ENCODE data around the gene CRYL1.

DNA sequence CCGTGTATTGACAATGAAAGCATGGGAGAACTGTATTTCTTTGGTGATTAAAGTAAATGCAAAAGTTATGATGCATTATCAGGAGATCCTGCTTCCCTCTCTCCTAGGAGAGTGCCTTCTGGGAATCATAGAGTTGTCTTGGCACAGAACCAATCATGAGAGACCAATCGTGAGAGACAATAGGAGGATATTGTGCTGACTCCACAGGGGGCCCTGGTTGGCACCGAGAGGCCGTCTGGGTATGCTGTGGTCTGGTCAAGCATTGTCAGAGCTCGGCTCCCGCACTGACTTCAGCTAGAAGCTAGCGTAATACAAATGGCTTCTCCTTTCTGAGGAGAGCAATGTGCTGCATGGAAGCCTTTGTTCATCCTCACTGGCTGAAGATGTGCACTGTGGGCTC is 162.1 kb downstream of the CRYL1 start:
- no peak for TF ChIP-seq EGR1 (IDR thresholded peaks at IDR 0.05)
- TF ChIP-seq CEBPB (IDR thresholded peaks at IDR 0.05): no peak
- 0 out of 2 replicates have a peak, but pooled peaks have one; percentile 34 for TF ChIP-seq TEAD4 (IDR thresholded peaks at IDR 0.05)
- peak; percentile 60; the same call in 1 of the 2 replicates for TF ChIP-seq EP300 (IDR thresholded peaks at IDR 0.05; ENCODE audit: borderline replicate concordance)
- no peak for TF ChIP-seq REST (IDR thresholded peaks at IDR 0.05; ENCODE audit: low read depth)
- no peak for TF ChIP-seq CREB1 (IDR thresholded peaks at IDR 0.05; ENCODE audit: low read depth)
- no peak for TF ChIP-seq ZBTB7A (IDR thresholded peaks at IDR 0.05; ENCODE audit: low read depth)
- no peak for TF ChIP-seq MAX (IDR thresholded peaks at IDR 0.05)
- TF ChIP-seq RAD21 (IDR thresholded peaks at IDR 0.05; ENCODE audit: low read depth): no peak
- TF ChIP-seq TAF1 (IDR thresholded peaks at IDR 0.05; ENCODE audit: low read depth): 0 out of 2 replicates have a peak, but pooled peaks have one; percentile 19
- TF ChIP-seq TCF12 (IDR thresholded peaks at IDR 0.05; ENCODE audit: low read depth): peak; percentile 55; the same call in 1 of the 2 replicates
- TF ChIP-seq NFIC (IDR thresholded peaks at IDR 0.05): peak; percentile 89
- no peak for TF ChIP-seq FOXM1 (IDR thresholded peaks at IDR 0.05; ENCODE audit: borderline replicate concordance, low read depth)
- TF ChIP-seq YY1 (IDR thresholded peaks at IDR 0.05; ENCODE audit: low read depth): no peak
